Measurements from ENCODE around the gene ELF5.

Gene ELF5

GRCh38 chr11:34438529-34439507 is 74.8 kb downstream of the ELF5 start, which contains the start of gene CAT:
CAT (plus strand) TSS chr11:34438934; CDS start chr11:34439014, 80 bp downstream.
- no peak for TF ChIP-seq GABPA (IDR thresholded peaks at IDR 0.05; ENCODE audit: low read depth)
- TF ChIP-seq REST (IDR thresholded peaks at IDR 0.05; ENCODE audit: insufficient replicate concordance, low read depth), result peak; percentile 60
- TF ChIP-seq, protein P1, sequence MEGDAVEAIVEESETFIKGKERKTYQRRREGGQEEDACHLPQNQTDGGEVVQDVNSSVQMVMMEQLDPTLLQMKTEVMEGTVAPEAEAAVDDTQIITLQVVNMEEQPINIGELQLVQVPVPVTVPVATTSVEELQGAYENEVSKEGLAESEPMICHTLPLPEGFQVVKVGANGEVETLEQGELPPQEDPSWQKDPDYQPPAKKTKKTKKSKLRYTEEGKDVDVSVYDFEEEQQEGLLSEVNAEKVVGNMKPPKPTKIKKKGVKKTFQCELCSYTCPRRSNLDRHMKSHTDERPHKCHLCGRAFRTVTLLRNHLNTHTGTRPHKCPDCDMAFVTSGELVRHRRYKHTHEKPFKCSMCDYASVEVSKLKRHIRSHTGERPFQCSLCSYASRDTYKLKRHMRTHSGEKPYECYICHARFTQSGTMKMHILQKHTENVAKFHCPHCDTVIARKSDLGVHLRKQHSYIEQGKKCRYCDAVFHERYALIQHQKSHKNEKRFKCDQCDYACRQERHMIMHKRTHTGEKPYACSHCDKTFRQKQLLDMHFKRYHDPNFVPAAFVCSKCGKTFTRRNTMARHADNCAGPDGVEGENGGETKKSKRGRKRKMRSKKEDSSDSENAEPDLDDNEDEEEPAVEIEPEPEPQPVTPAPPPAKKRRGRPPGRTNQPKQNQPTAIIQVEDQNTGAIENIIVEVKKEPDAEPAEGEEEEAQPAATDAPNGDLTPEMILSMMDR (IDR thresholded peaks at IDR 0.05; ENCODE audit: insufficient read depth, low read length), result no peak
- peak; percentile 86 for TF ChIP-seq POLR2AphosphoS5 (IDR thresholded peaks at IDR 0.05; ENCODE audit: low read depth)
- peak; percentile 83 for TF ChIP-seq SPI1 (IDR thresholded peaks at IDR 0.05; ENCODE audit: borderline replicate concordance, low read depth)
- peak within 1 kb of the TSS; percentile 79 for H3K4me3 ChIP-seq (replicated peaks; ENCODE audit: insufficient read depth, low read length)
- peak within 1 kb of the TSS; percentile 93 for H3K27ac ChIP-seq (replicated peaks)
- DNase-seq (ENCODE audit: low read depth in 1 of 2, low spot score in 1 of 2), result peak; percentile 97 to 99
- H3K27me3 ChIP-seq (ENCODE audit: insufficient read depth, poor library complexity, severe bottlenecking), result no peaks in the 10 kb centered on the region

GRCh38 chr11:34437224-34438125 is 76.1 kb downstream of the ELF5 start:
- H3K27ac ChIP-seq (replicated peaks), result peak overlapping the region; percentile 93
- DNase-seq (ENCODE audit: low read depth in 1 of 2, low spot score in 1 of 2), result no peak
- H3K27me3 ChIP-seq (ENCODE audit: insufficient read depth, poor library complexity, severe bottlenecking), result no peaks in the 10 kb centered on the region
- TF ChIP-seq POLR2AphosphoS5 (IDR thresholded peaks at IDR 0.05; ENCODE audit: low read depth) (no peak), GABPA (IDR thresholded peaks at IDR 0.05; ENCODE audit: low read depth) (no peak), SPI1 (IDR thresholded peaks at IDR 0.05; ENCODE audit: borderline replicate concordance, low read depth) (no peak), REST (IDR thresholded peaks at IDR 0.05; ENCODE audit: insufficient replicate concordance, low read depth) (no peak)
- TF ChIP-seq, protein P1 (IDR thresholded peaks at IDR 0.05; ENCODE audit: insufficient read depth, low read length), result no peak
- H3K4me3 ChIP-seq (replicated peaks; ENCODE audit: insufficient read depth, low read length), result peak overlapping the region; percentile 79

GRCh38 chr11:34433899-34434298 is 79.7 kb downstream of the ELF5 start:
- Histone ChIP-seq H3K27me3 (ENCODE audit: insufficient read depth, poor library complexity, severe bottlenecking) (no peaks in the 10 kb centered on the region), H3K27ac (replicated peaks) (no peak overlapping the region), H3K4me3 (replicated peaks; ENCODE audit: insufficient read depth, low read length) (no peak overlapping the region)
- TF ChIP-seq, protein P1 (IDR thresholded peaks at IDR 0.05; ENCODE audit: insufficient read depth, low read length), result no peak
- TF ChIP-seq REST (IDR thresholded peaks at IDR 0.05; ENCODE audit: insufficient replicate concordance, low read depth) (no peak), POLR2AphosphoS5 (IDR thresholded peaks at IDR 0.05; ENCODE audit: low read depth) (no peak), GABPA (IDR thresholded peaks at IDR 0.05; ENCODE audit: low read depth) (no peak), SPI1 (IDR thresholded peaks at IDR 0.05; ENCODE audit: borderline replicate concordance, low read depth) (no peak)
- no peak for DNase-seq (ENCODE audit: low read depth in 1 of 2, low spot score in 1 of 2)

Data from HL-60 (cell line).